ENCODE data around the gene CTU2. TPM values are rescaled to one million over a fixed set of nuclear protein-coding genes. Genes with fewer than 3 reads are reported as not detected.

CTU2 gene
- total RNA-seq, 1 donor from 2014 or later: 20.7 TPM

DNA sequence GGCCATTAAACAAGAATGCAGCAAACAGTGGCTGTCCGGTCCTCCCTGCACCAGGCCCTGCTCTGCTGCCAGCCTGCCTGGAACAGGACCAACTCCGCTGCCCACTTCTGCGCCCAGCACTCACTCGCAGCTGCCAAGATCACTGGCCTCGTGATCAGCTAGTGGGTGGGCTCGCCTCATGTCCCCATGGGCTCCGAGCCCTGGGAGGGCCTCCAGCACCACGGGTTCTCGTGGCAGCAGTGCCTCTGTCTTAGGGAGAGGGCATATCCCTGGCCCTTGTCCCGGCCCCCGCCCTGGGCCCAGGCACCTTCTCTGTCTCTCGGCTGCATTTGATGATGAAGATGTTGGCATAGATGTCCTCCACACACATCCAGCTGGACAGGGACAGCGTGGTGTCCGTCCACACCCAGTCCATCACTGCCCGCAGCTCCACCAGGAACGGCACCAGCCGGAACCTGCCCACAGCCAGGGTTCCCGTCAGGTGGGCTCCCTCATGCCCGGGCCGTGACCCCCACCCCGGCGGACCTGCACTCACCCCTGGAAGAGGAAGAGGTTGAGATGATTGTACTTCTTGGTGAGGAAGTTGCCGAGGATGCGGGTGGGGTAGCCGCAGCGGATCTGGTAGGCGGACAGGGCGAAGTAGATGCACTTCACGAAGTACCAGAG is 13.1 kb downstream of the CTU2 start:
- Mint-ChIP-seq H3K27me3 (ENCODE audit: low read depth) (no peaks in the 10 kb centered on the region), H3K27ac (ENCODE audit: unreplicated experiment) (no peak overlapping the region), H3K4me3 (ENCODE audit: unreplicated experiment) (no peak overlapping the region), H3K36me3 (ENCODE audit: low read depth) (peaks cover 21% of the 10 kb centered on the region), H3K9me3 (ENCODE audit: low read depth) (no peaks in the 10 kb centered on the region), H3K4me1 (ENCODE audit: low read depth) (no peaks in the 10 kb centered on the region)
- DNase-seq (ENCODE audit: low spot score): no peak
- TF ChIP-seq CTCF (IDR thresholded peaks at IDR 0.05): no peak

DNA sequence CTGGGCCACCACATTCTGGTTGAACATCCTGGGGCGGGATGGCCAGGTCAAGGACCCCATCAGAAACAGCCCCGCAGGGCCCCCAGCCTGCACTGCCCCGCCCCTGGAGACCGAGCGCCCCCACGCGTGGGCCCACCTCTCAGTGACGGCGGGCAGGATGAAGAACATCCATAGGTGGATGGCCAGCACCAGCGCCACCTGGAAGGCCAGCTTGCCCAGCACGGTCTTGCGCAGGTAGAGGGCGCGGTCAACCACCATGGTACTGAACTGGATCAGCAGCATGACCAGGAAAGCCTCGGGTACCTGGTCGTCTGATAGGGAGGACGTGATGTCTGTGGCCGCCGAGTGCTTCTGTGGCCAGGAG is 13.6 kb downstream of the CTU2 start:
- Mint-ChIP-seq H3K4me1 (ENCODE audit: low read depth) (no peaks in the 10 kb centered on the region), H3K27me3 (ENCODE audit: low read depth) (no peaks in the 10 kb centered on the region)
- DNase-seq (ENCODE audit: low spot score): no peak

GRCh38 chr16:88720396-88720970 is 14.2 kb downstream of the CTU2 start:
- Mint-ChIP-seq H3K4me1 (ENCODE audit: low read depth) (no peaks in the 10 kb centered on the region), H3K9me3 (ENCODE audit: low read depth) (no peaks in the 10 kb centered on the region), H3K27me3 (ENCODE audit: low read depth) (no peaks in the 10 kb centered on the region), H3K36me3 (ENCODE audit: low read depth) (peaks cover 24% of the 10 kb centered on the region), H3K4me3 (ENCODE audit: unreplicated experiment) (no peak overlapping the region), H3K27ac (ENCODE audit: unreplicated experiment) (no peak overlapping the region)
- no peak for DNase-seq (ENCODE audit: low spot score)
- TF ChIP-seq CTCF (IDR thresholded peaks at IDR 0.05): no peak

More for the DNA sequence above, 13.6 kb downstream of the CTU2 start:
- Mint-ChIP-seq H3K9me3 (ENCODE audit: low read depth) (no peaks in the 10 kb centered on the region), H3K36me3 (ENCODE audit: low read depth) (peaks cover 24% of the 10 kb centered on the region), H3K27ac (ENCODE audit: unreplicated experiment) (no peak overlapping the region), H3K4me3 (ENCODE audit: unreplicated experiment) (no peak overlapping the region)
- TF ChIP-seq CTCF (IDR thresholded peaks at IDR 0.05): no peak

- Mint-ChIP-seq H3K27me3 (ENCODE audit: low read depth) (no peaks in the 10 kb centered on the region), H3K4me3 (ENCODE audit: unreplicated experiment) (no peak overlapping the region), H3K27ac (ENCODE audit: unreplicated experiment) (no peak overlapping the region), H3K36me3 (ENCODE audit: low read depth) (peaks cover 27% of the 10 kb centered on the region), H3K9me3 (ENCODE audit: low read depth) (no peaks in the 10 kb centered on the region), H3K4me1 (ENCODE audit: low read depth) (no peaks in the 10 kb centered on the region)
- TF ChIP-seq CTCF (IDR thresholded peaks at IDR 0.05): no peak
- DNase-seq (ENCODE audit: low spot score): no peak
Observed at GRCh38 chr16:88721236-88721635, 14.9 kb downstream of the CTU2 start.

DNA sequence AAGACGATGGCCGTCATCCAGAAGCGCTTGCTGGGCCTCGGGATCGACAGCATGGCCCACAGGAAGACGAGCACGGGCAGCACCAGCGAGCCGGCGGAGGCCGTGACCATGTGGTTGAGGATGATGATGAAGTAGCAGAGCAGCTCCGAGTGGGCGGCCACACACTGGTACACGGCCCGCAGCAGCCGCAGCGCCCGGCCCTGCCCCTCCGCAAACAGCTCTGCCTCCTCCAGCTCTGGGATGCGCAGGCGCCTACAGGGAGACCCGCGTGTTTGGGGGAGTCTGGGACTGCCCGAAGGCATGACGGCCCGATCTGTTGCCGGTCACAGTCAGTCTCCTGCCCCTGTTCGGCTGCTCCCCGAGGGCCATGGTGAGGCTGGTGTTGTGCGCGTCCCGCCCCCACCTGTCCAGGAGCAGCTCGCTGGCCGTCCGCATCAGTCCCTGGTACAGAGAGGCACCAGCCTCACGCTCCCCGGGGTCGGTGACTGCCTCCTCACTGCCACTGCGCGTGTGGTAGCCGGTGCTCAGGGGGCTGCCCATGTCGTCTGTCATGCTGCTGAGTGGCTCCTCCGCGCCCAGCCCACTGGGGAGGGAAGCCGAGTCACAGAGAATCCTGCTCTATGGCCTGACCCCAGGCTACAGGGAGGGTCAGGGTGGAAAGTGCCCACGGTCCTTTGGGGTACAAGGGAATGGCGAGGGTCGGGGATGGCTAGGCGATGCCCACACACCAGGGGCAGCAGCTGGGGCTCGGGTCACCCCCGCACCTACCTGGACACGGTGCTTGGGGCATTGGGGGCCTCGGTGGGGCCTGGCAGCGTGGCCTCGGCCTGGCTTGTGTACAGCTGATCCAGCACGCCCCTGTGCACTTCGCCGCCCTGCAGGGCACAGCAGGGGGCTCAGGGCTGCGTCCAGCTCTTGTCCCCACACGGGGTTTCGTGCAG is 15.8 kb downstream of the CTU2 start:
- H3K4me3 Mint-ChIP-seq (ENCODE audit: unreplicated experiment): no peak overlapping the region
- no peaks in the 10 kb centered on the region for H3K4me1 Mint-ChIP-seq (ENCODE audit: low read depth)
- no peaks in the 10 kb centered on the region for H3K27me3 Mint-ChIP-seq (ENCODE audit: low read depth)
- no peak for TF ChIP-seq CTCF (IDR thresholded peaks at IDR 0.05)
- H3K36me3 Mint-ChIP-seq (ENCODE audit: low read depth): peaks cover 27% of the 10 kb centered on the region
- DNase-seq (ENCODE audit: low spot score): no peak
- no peak overlapping the region for H3K27ac Mint-ChIP-seq (ENCODE audit: unreplicated experiment)
- H3K9me3 Mint-ChIP-seq (ENCODE audit: low read depth): no peaks in the 10 kb centered on the region
